Upper lobe of left lung (tissue), 6 donors: ENCODE measurements around the gene EYA4. TPM values are rescaled to one million over a fixed set of nuclear protein-coding genes. Genes with fewer than 3 reads are reported as not detected.

ENCODE experiments used
- ATAC-seq, 2 donors: fragments of 200-7000 bp; cut with Tn5 transposase; one replicate each; pipeline ENCODE4 v1.9.1; 2022; ENCODE audit warnings: mild to moderate bottlenecking in 2 of 2, moderate library complexity in 2 of 2; ENCODE audit not compliant: low FRiP score in 2 of 2
- DNase-seq, 2 donors: peaks; one replicate each; pipeline ENCODE4 v3.0.0-alpha.2; 2019 to 2020
- H3K27ac ChIP-seq, 4 donors: fragments of 200-600 bp; sonication (generic); one replicate each; pipeline ENCODE4 v1.5.1; 2016 to 2019
- H3K27me3 ChIP-seq, 4 donors: fragments of 200-600 bp; sonication (generic); one replicate each; pipeline ENCODE4 v1.5.1; 2017 to 2019
- H3K36me3 ChIP-seq, 4 donors: fragments of 200-600 bp; sonication (generic); one replicate each; pipeline ENCODE4 v1.5.1; 2016 to 2019
- H3K4me1 ChIP-seq, 4 donors: fragments of 200-600 bp; sonication (generic); one replicate each; pipeline ENCODE4 v1.5.1; 2018 to 2019
- H3K4me3 ChIP-seq, 4 donors: fragments of 200-600 bp; sonication (generic); one replicate each; pipeline ENCODE4 v1.5.1; 2017 to 2019; ENCODE audit warnings: mild to moderate bottlenecking in 2 of 4, moderate library complexity in 1 of 4
- H3K9me3 ChIP-seq, 4 donors: fragments of 200-600 bp; sonication (generic); one replicate each; pipeline ENCODE4 v1.5.1; 2018 to 2019
- CTCF ChIP-seq, 6 experiments: fragments of 450-650 bp in 4 of 6; fragments of 200-600 bp in 2 of 6; sonication (generic) in 2 of 6; IDR thresholded peaks; one replicate each; pipeline ENCODE4 v1.5.1; 2016 to 2019; ENCODE audit warnings: antibody characterized with exemption in 6 of 6
- EP300 ChIP-seq, 4 donors: sonication (generic); formaldehyde crosslinking; IDR thresholded peaks; one replicate each; pipeline ENCODE4 v1.5.1; 2017; ENCODE audit warnings: antibody characterized with exemption in 4 of 4, control low read depth in 2 of 4
- POLR2A ChIP-seq, 4 donors: fragments of 450-650 bp; IDR thresholded peaks; one replicate each; pipeline ENCODE4 v1.5.1; 2016 to 2017; ENCODE audit warnings: antibody characterized with exemption in 4 of 4, mild to moderate bottlenecking in 2 of 4
- POLR2AphosphoS5 ChIP-seq, 2 donors: sonication (generic); formaldehyde crosslinking; IDR thresholded peaks; one replicate each; pipeline ENCODE4 v1.5.1; 2017; ENCODE audit warnings: antibody characterized with exemption in 2 of 2
- WGBS, 2 donors: methylation state at CpG; one replicate each; pipeline ENCODE4 v1.1.5; 2017 to 2018; 5-methylcytosine and 5-hydroxymethylcytosine counted together
- total RNA-seq, 6 donors: library from RNA; depleted of rRNA in 4 of 6; stranded (reverse); fragments of >200 nt in 4 of 6; gene quantifications; one replicate each; pipeline versions ENCODE4 v1.1.0 to v1.2.1, GENCODE V29; 2016 to 2021
- donor health status: DM: no; HTN: no; CAD: no; lungs with moderate emphysema.
- donor health status: DM: no; HTN: yes; CAD: no; lungs with severe emphysema.

EYA4 gene
- total RNA-seq, 6 donors from 2014 or later, result 1.0 to 8.9 (median 4.2) TPM

- H3K4me1 ChIP-seq, result no peaks in the 10 kb centered on the region
- no peaks in the 10 kb centered on the region for H3K9me3 ChIP-seq
- DNase-seq, result no peak
- H3K4me3 ChIP-seq, result no peak overlapping the region
- no peak overlapping the region for H3K27ac ChIP-seq
- H3K27me3 ChIP-seq, result no peaks in the 10 kb centered on the region
- no peaks in the 10 kb centered on the region for H3K36me3 ChIP-seq
- 93 to 94% methylated on average over 6 of the region's 6 CpGs for WGBS, 2 donors
- ATAC-seq, result no peak
- no peak for TF ChIP-seq EP300 (IDR thresholded peaks at IDR 0.05)
- TF ChIP-seq POLR2A (IDR thresholded peaks at IDR 0.05), result no peak
- no peak for TF ChIP-seq POLR2AphosphoS5 (IDR thresholded peaks at IDR 0.05)
- TF ChIP-seq CTCF (IDR thresholded peaks at IDR 0.05), result no peak
Measured at GRCh38 chr6:133504158-133504557, 263.0 kb downstream of the EYA4 start.

- 67 to 69% methylated on average over 3 of the region's 3 CpGs for WGBS, 2 donors
- Histone ChIP-seq H3K4me3 (no peak overlapping the region), H3K9me3 (no peaks in the 10 kb centered on the region), H3K27me3 (no peaks in the 10 kb centered on the region), H3K4me1 (no peaks in the 10 kb centered on the region), H3K36me3 (no peaks in the 10 kb centered on the region), H3K27ac (no peak overlapping the region)
- ATAC-seq (no peak), DNase-seq (no peak)
- no peak for TF ChIP-seq EP300 (IDR thresholded peaks at IDR 0.05)
- TF ChIP-seq CTCF (IDR thresholded peaks at IDR 0.05), result no peak
- TF ChIP-seq POLR2A (IDR thresholded peaks at IDR 0.05), result no peak
- TF ChIP-seq POLR2AphosphoS5 (IDR thresholded peaks at IDR 0.05), result no peak
Measured at GRCh38 chr6:133504761-133505160, 263.6 kb downstream of the EYA4 start.

- no peaks in the 10 kb centered on the region for H3K9me3 ChIP-seq
- no peak for DNase-seq
- TF ChIP-seq POLR2A (IDR thresholded peaks at IDR 0.05), result no peak
- TF ChIP-seq POLR2AphosphoS5 (IDR thresholded peaks at IDR 0.05), result no peak
- TF ChIP-seq CTCF (IDR thresholded peaks at IDR 0.05), result no peak
- no peak for TF ChIP-seq EP300 (IDR thresholded peaks at IDR 0.05)
- H3K4me3 ChIP-seq, result no peak overlapping the region
- H3K4me1 ChIP-seq, result no peaks in the 10 kb centered on the region
- no peaks in the 10 kb centered on the region for H3K27me3 ChIP-seq
- no peaks in the 10 kb centered on the region for H3K36me3 ChIP-seq
- no peak for ATAC-seq
- WGBS, 2 donors, result 77 to 89% methylated on average over 3 of the region's 3 CpGs
- H3K27ac ChIP-seq, result no peak overlapping the region
Measured at GRCh38 chr6:133505681-133506080, 264.5 kb downstream of the EYA4 start.

GRCh38 chr6:133512410-133513016 lies 271.4 kb downstream of the EYA4 start:
- no peaks in the 10 kb centered on the region for H3K36me3 ChIP-seq
- H3K9me3 ChIP-seq, result no peaks in the 10 kb centered on the region
- TF ChIP-seq CTCF (IDR thresholded peaks at IDR 0.05) (peak; percentile 12 to 59 (median 36)), EP300 (IDR thresholded peaks at IDR 0.05) (no peak)
- no peak overlapping the region for H3K27ac ChIP-seq
- H3K4me1 ChIP-seq, result no peaks in the 10 kb centered on the region
- no peak for DNase-seq
- ATAC-seq, result peak in 1 of 2 donors; percentile 61
- 29 to 32% methylated on average over 4 of the region's 4 CpGs for WGBS, 2 donors
- H3K4me3 ChIP-seq, result no peak overlapping the region
- H3K27me3 ChIP-seq, result no peaks in the 10 kb centered on the region

GRCh38 chr6:133523816-133524215 lies 282.7 kb downstream of the EYA4 start:
- WGBS, 2 donors, result 80 to 83% methylated on average over 1 of the region's 1 CpG
- Histone ChIP-seq H3K9me3 (no peaks in the 10 kb centered on the region), H3K27me3 (no peaks in the 10 kb centered on the region), H3K4me3 (no peak overlapping the region), H3K36me3 (no peaks in the 10 kb centered on the region), H3K4me1 (no peaks in the 10 kb centered on the region), H3K27ac (no peak overlapping the region)
- TF ChIP-seq POLR2A (IDR thresholded peaks at IDR 0.05) (no peak), POLR2AphosphoS5 (IDR thresholded peaks at IDR 0.05) (no peak), CTCF (IDR thresholded peaks at IDR 0.05) (no peak)
- no peak for ATAC-seq
- no peak for DNase-seq
